ENCODE measurements around the gene SMTNL1. TPM values are rescaled to one million over a fixed set of nuclear protein-coding genes. Genes with fewer than 3 reads are reported as not detected.

Gene SMTNL1
- total and polyA plus RNA-seq, 4 donors: not detected

GRCh38 chr11:57521116-57521515 is 16.3 kb upstream of the SMTNL1 start:
- WGBS: 95% methylated on average over 2 of the region's 2 CpGs
- no peaks in the 10 kb centered on the region for H3K36me3 ChIP-seq (ENCODE audit: control insufficient read depth in 4 of 4, insufficient read depth in 3 of 4, low read depth in 1 of 4, low read length in 3 of 4)
- no peaks in the 10 kb centered on the region for H3K9me3 ChIP-seq (ENCODE audit: control insufficient read depth in 4 of 4, low read length in 3 of 4)

GRCh38 chr11:57523419-57523818 is 14.0 kb upstream of the SMTNL1 start:
- Histone ChIP-seq H3K36me3 (ENCODE audit: control insufficient read depth in 4 of 4, insufficient read depth in 3 of 4, low read depth in 1 of 4, low read length in 3 of 4) (peaks cover 0 to 4% (median 1%) of the 10 kb centered on the region in 4 donors), H3K4me3 (ENCODE audit: low read depth in 1 of 3, low read length in 3 of 3) (no peak overlapping the region), H3K9me3 (ENCODE audit: control insufficient read depth in 4 of 4, low read length in 3 of 4) (no peaks in the 10 kb centered on the region), H3K27me3 (ENCODE audit: control insufficient read depth in 4 of 4, insufficient read depth in 4 of 4, low read length in 3 of 4) (no peaks in the 10 kb centered on the region), H3K27ac (ENCODE audit: low read depth in 1 of 2, low read length in 2 of 2) (no peak overlapping the region), H3K9ac (ENCODE audit: low read depth in 1 of 2, low read length in 2 of 2) (no peak overlapping the region), H3K4me1 (ENCODE audit: control insufficient read depth in 4 of 4, insufficient read depth in 4 of 4, low read length in 3 of 4) (peaks cover 0 to 3% (median 2%) of the 10 kb centered on the region in 4 donors)
- DNase-seq (ENCODE audit: low spot score): no peak
- 91% methylated on average over 4 of the region's 4 CpGs for WGBS
- TF ChIP-seq RAD21 (IDR thresholded peaks at IDR 0.05) (no peak), JUND (IDR thresholded peaks at IDR 0.05) (no peak), TAF1 (conservative IDR thresholded peaks at IDR 0.05) (no peak), MAX (IDR thresholded peaks at IDR 0.05) (no peak), REST (IDR thresholded peaks at IDR 0.05) (no peak), ATF3 (IDR thresholded peaks at IDR 0.05) (no peak), HNF4G (IDR thresholded peaks at IDR 0.05) (no peak), YY1 (IDR thresholded peaks at IDR 0.05) (no peak)

More at GRCh38 chr11:57521116-57521515, 16.3 kb upstream of the SMTNL1 start:
- Histone ChIP-seq H3K27me3 (ENCODE audit: control insufficient read depth in 4 of 4, insufficient read depth in 4 of 4, low read length in 3 of 4) (no peaks in the 10 kb centered on the region), H3K9ac (ENCODE audit: low read depth in 1 of 2, low read length in 2 of 2) (no peak overlapping the region), H3K4me3 (ENCODE audit: low read depth in 1 of 3, low read length in 3 of 3) (no peak overlapping the region), H3K27ac (ENCODE audit: low read depth in 1 of 2, low read length in 2 of 2) (no peak overlapping the region), H3K4me1 (ENCODE audit: control insufficient read depth in 4 of 4, insufficient read depth in 4 of 4, low read length in 3 of 4) (peaks cover 0 to 2% (median 1%) of the 10 kb centered on the region in 4 donors)
- no peak for DNase-seq (ENCODE audit: low spot score)
- TF ChIP-seq HNF4G (IDR thresholded peaks at IDR 0.05) (no peak), TAF1 (conservative IDR thresholded peaks at IDR 0.05) (no peak), MAX (IDR thresholded peaks at IDR 0.05) (no peak), GABPA (IDR thresholded peaks at IDR 0.05 in 1 of 2, conservative IDR thresholded peaks at IDR 0.05 in 1 of 2) (no peak), JUND (IDR thresholded peaks at IDR 0.05) (no peak), NR2F2 (IDR thresholded peaks at IDR 0.05) (no peak), REST (IDR thresholded peaks at IDR 0.05) (no peak), ATF3 (IDR thresholded peaks at IDR 0.05) (no peak), HNF4A (conservative IDR thresholded peaks at IDR 0.05) (no peak), ZBTB33 (IDR thresholded peaks at IDR 0.05) (no peak), FOXA1 (IDR thresholded peaks at IDR 0.05) (no peak)
